CD4-positive, alpha-beta T cell treated with Interleukin-12 subunit alpha and Interleukin-12 subunit beta, for 1 hour (primary cell): ENCODE results near the gene EPO.
"Not testable (repeated sequence)": the region's sequence is repeated elsewhere in the genome, so short reads cannot be mapped to it uniquely, and the experiment has no call there.

Source experiments
- DNase-seq: peaks from one replicate; pipeline ENCODE4 v3.0.0-alpha.2; 2020

EPO gene

DNA sequence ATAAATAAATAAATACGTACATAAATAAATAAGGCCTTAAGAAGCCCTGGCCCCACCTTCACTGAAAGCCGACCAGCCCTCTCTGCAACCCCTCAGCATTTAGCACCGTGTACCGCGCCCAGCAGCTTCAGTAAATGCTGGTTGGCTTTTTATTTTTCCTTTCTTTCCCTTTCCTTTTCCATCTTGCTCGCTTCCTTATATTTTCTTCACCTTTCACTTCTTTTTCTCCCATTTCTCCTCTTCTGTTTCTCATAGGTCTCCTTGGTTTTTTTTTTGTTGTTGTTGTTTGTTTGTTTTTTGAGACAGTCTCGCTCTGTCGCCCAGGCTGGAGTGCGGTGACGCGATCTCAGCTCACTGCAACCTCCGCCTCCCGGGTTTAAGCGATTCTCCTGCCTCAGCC, 24.3 kb downstream of the EPO start:
- DNase-seq, result no peak

GRCh38 chr7:100745184-100745583, 24.9 kb downstream of the EPO start:
- peak; percentile 49 for DNase-seq

- no peak for DNase-seq
Measured at GRCh38 chr7:100752994-100753393, 32.7 kb downstream of the EPO start.

DNA sequence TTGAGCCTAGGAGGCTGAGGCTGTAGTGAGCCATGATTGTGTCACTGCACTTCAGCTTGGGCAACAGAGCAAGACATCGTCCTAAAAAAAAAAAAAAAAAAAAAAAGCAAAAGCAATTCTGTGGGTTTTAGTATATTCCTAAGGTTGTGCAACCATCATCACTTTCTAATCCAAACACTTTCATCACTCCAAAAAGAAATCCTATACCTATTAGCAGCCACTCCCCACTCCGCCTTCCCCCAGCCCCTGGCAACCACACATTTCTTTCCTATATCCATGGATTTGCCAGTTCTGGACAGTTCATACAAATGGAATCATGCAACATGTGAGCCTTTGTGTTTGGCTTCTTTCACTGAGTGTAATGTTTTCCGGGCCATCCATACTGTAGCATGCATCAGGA, 33.5 kb downstream of the EPO start:
- no peak for DNase-seq

- no peak for DNase-seq
Measured at GRCh38 chr7:100759357-100760171, 39.3 kb downstream of the EPO start.

- not testable (repeated sequence) for DNase-seq
Measured at GRCh38 chr7:100762841-100763240, 42.6 kb downstream of the EPO start.

- no peak for DNase-seq
Measured at GRCh38 chr7:100763556-100764140, 43.4 kb downstream of the EPO start.

GRCh38 chr7:100764841-100765240, 44.6 kb downstream of the EPO start:
- DNase-seq, result no peak

- DNase-seq, result no peak
Measured at GRCh38 chr7:100765250-100765649, 45.0 kb downstream of the EPO start.

- no peak for DNase-seq
Measured at GRCh38 chr7:100768784-100769183, 48.5 kb downstream of the EPO start.
